NT2/D1 (cell line): Measurements from ENCODE around the gene SMG6.

ENCODE experiments used
- SUZ12 ChIP-seq: IDR thresholded peaks from 2 replicates; pipeline ENCODE4 v1.6.1; 2011; ENCODE audit not compliant: insufficient read length, insufficient read depth; ENCODE audit errors: extremely low read depth
- YY1 ChIP-seq: IDR thresholded peaks from 2 replicates; pipeline ENCODE4 v1.6.1; 2011; ENCODE audit not compliant: insufficient read length, insufficient read depth
- ZNF274 ChIP-seq: IDR thresholded peaks from 2 replicates; pipeline ENCODE4 v1.6.1; 2011; ENCODE audit warnings: mild to moderate bottlenecking, low read depth, low read length

DNA sequence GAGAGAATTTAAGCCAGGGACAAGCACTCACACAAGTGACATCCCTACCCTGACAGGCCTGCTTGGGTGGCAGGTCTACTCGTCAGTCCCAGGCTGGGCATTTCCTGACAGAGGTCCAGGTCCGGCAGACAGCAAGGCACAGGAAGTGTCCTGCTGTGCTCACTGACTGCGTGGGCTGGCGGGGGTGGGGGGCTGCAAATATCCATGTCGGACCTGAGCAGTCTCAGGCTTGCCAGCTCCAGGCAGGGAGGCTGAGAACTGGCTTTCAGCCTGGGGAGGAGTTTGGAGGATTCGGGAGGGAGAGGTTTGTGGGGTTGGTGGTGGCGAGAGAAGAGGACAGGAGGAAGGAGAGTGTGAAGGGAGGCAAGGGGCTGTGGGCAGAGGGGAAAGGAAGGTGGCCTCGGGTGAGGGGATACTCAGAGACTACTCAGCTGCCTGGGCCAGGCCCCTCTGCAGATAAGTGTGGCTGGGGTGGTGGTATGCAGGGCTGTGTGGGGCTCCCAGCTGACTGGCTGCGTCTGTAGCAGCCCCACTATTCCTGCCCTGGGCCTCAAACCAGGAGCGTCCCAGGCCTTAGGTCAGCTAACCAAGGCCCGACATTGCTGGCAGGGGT is 240.9 kb downstream of the SMG6 start:
- TF ChIP-seq YY1: no peak
- no peak for TF ChIP-seq SUZ12
- TF ChIP-seq ZNF274: no peak
